GM19372 (cell line): ENCODE results near the gene CFAP90.
A peak's percentile ranks its signal among the peaks of the same experiment; 100 is the strongest.

ENCODE experiments used
- ATAC-seq: cut with Tn5 transposase; IDR thresholded peaks from one replicate; pipeline ENCODE4 v1.9.1; 2021; ENCODE audit warnings: mild to moderate bottlenecking, low read depth, moderate library complexity; ENCODE audit not compliant: unreplicated experiment

The CFAP90 gene

GRCh38 chr5:7827610-7828009 lies 23.3 kb downstream of the CFAP90 start:
- no peak for ATAC-seq

DNA sequence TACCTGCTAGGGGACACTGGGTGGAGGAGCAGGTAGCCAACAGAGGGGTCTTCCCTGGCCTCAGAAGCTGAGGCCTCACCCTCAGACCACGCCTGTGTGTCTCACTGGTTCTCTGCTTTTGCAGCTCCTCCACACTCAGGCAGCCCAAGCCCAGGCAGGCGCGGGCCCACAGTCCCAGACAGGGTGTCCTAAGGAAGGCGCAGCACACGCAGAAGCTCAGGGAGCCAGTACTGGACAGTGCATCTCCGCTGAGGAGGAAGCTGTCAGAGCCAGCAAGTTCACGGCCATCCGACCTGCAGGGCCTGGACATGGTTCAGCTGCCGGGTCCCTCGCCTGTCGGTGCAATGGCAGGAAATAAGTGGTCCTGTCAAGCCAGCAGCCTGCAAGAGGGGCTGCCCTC lies 25.3 kb downstream of the CFAP90 start:
- ATAC-seq, result no peak

GRCh38 chr5:7824995-7825394 lies 25.9 kb downstream of the CFAP90 start:
- no peak for ATAC-seq

DNA sequence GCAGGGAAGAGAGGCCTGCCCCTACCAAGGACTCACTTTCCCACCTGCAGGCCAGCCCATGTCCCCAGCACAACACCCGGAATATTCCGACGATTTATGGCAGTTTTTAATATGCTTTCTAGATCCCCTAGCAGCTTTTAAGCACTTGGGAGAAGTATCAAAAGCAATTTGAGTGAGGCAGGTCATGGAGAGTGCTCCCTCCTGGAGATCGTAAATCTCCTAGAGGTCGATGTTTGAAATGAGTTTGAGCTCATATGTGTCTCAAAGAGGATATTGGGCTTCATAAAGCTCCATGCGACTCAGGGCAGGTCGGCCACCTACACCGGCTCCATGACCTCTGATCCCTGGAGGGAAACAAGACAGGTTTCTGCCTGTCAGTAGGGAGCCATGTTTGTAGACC lies 27.3 kb downstream of the CFAP90 start:
- no peak for ATAC-seq

GRCh38 chr5:7822449-7822848 lies 28.5 kb downstream of the CFAP90 start:
- ATAC-seq, result no peak

GRCh38 chr5:7816535-7816901 lies 34.4 kb downstream of the CFAP90 start:
- peak; percentile 16 for ATAC-seq

DNA sequence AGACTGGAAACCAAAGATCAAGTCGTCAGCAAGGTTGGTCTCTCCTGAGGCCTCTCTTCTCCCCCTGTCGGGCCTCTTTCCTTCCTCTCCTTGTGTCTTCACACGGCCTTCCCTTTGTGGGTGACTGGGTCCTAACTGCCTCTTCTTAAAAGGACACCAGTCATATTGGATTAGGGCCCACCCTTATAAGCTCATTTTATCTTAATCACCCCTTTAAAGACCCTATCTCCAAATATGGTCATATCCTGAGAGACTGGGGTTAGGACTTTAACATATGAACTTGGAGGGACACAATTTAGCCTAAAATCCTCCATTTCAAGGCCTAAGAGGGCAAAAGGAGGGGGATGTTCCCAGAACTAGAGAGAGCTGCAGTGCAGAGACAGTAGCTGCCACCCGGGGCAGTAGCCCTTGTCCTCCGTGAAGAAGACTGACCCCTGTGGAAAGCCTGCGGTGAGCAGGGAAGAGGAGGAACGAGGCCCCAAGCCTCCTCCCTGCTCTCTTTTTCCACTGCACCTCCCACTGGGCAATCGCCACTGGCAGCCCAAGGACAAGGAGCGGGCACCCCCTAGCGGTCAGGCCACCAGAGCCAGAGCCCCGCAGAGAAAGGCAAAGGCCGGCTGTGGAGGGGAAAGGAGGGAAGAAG lies 34.9 kb downstream of the CFAP90 start:
- ATAC-seq, result peak; percentile 90

DNA sequence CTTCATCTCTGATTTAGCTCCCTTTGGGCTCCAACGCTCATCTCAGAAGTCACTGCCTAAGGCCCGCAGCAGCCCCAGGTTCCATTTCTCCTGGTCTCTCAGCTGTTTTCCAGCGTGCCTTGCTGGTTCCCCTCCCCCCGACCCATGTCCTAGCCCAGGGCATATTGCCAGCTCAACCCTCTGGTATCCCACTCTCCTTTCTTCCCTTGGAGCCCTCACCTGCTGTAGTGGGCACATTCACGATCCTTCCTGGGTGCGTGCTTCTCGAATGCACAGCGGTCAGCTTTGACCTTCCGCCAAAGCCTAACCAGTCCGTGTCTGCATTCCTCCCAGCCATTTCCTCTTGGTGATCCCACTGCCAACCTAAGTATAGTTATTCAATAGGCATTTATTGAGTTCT lies 36.1 kb downstream of the CFAP90 start:
- ATAC-seq, result no peak

GRCh38 chr5:7813576-7813975 lies 37.4 kb downstream of the CFAP90 start:
- no peak for ATAC-seq

DNA sequence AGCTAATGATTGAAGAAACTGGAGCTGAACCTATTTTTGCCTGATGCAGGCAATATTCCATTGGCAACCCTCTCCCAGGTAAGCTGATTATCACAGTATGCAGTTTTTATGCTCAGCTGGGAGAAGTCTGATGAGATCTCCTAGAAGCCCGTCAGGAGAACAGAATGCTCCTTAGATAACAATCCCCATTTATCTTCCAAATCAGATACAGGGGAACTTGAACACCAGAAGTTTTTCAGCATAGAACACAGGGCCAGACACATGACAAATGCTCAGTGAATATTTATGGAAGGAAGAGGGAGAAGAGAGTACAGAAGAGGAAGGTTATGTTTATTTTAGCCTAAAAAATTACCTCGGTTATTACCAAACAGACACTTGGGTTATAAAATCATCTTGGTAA lies 37.9 kb downstream of the CFAP90 start:
- no peak for ATAC-seq

DNA sequence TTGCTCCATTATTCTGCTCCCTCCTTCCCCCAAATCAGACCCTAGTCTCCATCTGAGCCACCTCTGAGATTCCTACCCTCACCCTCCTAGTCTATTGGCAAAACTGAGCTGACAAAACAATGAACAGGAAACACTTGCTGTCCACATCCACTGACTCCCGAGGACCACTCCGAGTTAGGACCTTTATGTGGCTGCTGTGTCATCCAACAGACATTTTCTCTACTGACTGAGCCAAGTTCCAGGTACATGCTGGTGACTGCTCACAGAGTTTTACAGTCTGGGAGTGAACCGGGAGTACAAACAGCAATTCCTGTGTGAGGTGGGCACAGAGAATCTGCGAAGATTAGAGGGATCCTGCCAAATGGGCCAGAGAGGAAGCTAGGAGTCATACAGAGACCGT lies 39.2 kb downstream of the CFAP90 start:
- ATAC-seq, result no peak

DNA sequence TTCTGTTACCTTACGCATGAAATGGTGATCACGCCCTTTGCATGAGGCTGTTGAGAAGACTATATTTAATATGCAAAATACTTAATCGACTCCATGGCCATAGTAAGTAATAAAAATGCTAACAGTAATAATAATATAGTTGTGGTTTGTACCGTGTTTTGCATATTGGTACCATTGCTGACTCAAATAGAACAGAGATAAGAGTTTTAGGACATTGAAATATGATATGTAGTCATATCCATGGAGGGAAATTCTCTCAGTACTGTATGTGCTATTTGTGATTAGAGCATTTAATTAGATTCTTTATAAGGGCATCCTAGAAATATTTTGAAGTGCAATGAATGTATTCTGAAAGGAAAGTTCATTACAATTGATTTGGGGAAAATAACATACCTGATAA lies 41.9 kb downstream of the CFAP90 start:
- no peak for ATAC-seq

- no peak for ATAC-seq
Measured at GRCh38 chr5:7805379-7805778, 45.6 kb downstream of the CFAP90 start.

- ATAC-seq, result no peak
Measured at GRCh38 chr5:7803937-7804336, 47.0 kb downstream of the CFAP90 start.

- ATAC-seq, result no peak
Measured at GRCh38 chr5:7802855-7803254, 48.1 kb downstream of the CFAP90 start.

DNA sequence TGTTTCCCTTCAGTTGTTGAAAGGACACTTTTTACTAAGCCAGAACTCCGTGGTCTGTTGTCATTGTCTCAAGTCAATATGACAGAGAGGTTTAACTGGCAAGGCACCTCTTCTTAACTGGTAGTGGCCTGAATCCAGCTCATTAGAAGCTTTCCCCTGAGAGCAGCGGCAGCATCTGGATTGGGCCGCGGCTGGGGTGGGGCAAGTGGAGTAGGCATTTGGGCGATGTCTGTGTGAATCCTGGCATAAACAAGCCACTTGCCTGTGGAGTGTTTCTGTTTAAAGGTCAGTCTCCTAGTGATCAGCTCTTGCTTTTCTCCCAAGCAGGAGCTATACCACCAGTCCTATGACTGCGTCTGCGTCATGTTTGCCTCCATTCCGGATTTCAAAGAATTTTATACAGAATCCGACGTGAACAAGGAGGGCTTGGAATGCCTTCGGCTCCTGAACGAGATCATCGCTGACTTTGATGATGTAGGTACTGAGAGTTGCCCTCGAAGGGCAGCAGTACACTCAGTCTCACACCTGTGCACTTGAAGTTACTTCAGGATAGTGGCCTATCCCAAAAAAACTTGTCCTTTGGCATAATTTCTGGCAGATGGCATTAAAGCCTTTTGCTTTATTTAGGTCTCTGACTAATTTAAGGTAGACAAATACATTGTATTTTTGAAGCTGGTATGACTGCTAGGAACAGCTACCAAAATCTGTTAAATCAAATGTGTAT lies 48.9 kb downstream of the CFAP90 start:
- no peak for ATAC-seq

DNA sequence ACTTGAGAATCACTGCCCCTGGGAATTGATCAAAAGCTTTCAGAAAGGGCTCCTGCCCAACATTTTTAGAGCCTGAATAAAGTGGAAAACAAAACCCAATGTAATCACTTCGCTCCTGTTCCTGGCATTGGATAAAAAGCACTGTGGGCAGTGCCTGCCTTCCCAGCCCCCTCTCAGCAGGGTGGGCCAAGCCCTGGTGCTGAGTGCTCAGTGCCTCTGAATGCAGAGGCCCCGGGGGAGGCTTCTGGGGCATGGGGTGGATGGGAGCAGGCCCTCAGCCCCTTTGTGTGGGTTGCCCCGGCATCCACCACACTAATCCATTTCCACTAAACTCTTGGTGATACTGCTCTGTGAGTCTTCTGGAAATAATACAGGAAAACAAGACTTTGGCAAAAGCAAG lies 55.6 kb downstream of the CFAP90 start:
- no peak for ATAC-seq

DNA sequence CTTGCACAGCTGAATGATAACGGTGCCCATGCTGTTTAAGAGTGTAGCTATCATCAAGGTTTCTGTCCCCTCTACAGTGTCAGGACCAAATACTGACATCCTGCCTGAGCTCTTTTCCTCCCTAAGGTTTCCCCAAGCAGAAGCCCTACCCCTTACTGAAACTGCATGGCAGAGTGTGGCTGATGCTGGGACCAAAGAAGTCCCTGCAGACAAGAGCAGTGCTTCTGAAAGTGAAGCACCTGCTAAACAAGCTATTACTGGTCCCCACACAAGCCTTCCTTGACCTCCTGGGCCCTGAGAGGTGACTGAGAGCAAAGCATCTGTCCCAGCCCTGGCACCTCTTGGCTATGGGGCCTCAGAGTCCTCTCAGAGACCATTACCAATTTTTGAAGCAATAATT lies 56.1 kb downstream of the CFAP90 start:
- ATAC-seq, result peak; percentile 46

- ATAC-seq, result peak; percentile 77
Measured at GRCh38 chr5:7794311-7794710, 56.6 kb downstream of the CFAP90 start.

- peak; percentile 8 for ATAC-seq
Measured at GRCh38 chr5:7793895-7794294, 57.0 kb downstream of the CFAP90 start.

DNA sequence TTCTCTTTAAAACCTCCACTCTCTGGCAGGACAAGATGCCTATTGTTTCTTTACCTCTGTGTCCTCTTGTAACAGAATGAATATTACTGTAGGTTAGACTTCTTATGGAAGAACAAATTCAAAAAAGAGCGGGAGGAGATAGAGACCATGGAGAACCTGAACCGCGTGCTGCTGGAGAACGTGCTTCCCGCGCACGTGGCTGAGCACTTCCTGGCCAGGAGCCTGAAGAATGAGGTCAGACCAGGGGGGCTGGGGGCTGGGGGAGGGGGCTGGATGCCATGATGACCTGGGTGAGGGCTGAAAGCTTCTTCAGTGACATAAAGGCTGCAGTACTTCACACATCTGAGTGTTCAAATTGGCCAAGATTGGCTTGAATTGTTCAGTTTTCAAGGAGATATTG lies 61.4 kb downstream of the CFAP90 start:
- ATAC-seq, result no peak

- ATAC-seq, result no peak
Measured at GRCh38 chr5:7787770-7788169, 63.2 kb downstream of the CFAP90 start.
